GM23338 (cell line): Measurements from ENCODE around the gene TPSAB1. TPM values are rescaled to one million over a fixed set of nuclear protein-coding genes. Genes with fewer than 3 reads are reported as not detected.

ENCODE experiments used
- ATAC-seq: fragments of 200-7000 bp; cut with Tn5 transposase; 3 replicates; pipeline ENCODE4 v1.9.1; 2020
- DNase-seq: peaks from one replicate; pipeline ENCODE4 v3.0.0-alpha.2; 2015; ENCODE audit warnings: low spot score
- H2AFZ ChIP-seq: fragments of 200-600 bp; sonication (generic); 2 replicates; pipeline ENCODE4 v1.8.0; 2016; ENCODE audit warnings: antibody characterized with exemption, mild to moderate bottlenecking, moderate library complexity
- H3F3A ChIP-seq: fragments of 200-600 bp; sonication (generic); replicated peaks from 2 replicates; pipeline ENCODE4 v1.8.0; 2017; ENCODE audit warnings: antibody characterized with exemption, mixed run types, low read depth
- H3K27ac ChIP-seq: fragments of 200-600 bp; sonication (generic); 2 replicates; pipeline ENCODE4 v1.6.1; 2016; ENCODE audit warnings: low read depth
- H3K27me3 ChIP-seq: fragments of 200-600 bp; sonication (generic); 2 replicates; pipeline ENCODE4 v1.8.0; 2016; ENCODE audit warnings: mild to moderate bottlenecking, mixed run types, moderate library complexity; ENCODE audit not compliant: insufficient read depth
- H3K36me3 ChIP-seq: fragments of 200-600 bp; sonication (generic); 2 replicates; pipeline ENCODE4 v1.8.0; 2016; ENCODE audit warnings: mild to moderate bottlenecking; ENCODE audit not compliant: insufficient read depth
- H3K4me1 ChIP-seq: fragments of 200-600 bp; sonication (generic); 2 replicates; pipeline ENCODE4 v1.8.0; 2016; ENCODE audit warnings: mild to moderate bottlenecking, moderate library complexity; ENCODE audit not compliant: insufficient read depth
- H3K4me2 ChIP-seq: fragments of 200-600 bp; sonication (generic); 2 replicates; pipeline ENCODE4 v1.7.1; 2017; ENCODE audit warnings: mixed run types
- H3K4me3 ChIP-seq: fragments of 200-600 bp; sonication (generic); 2 replicates; pipeline ENCODE4 v1.6.1; 2016; ENCODE audit warnings: mixed run types
- H3K79me2 ChIP-seq: fragments of 200-600 bp; sonication (generic); replicated peaks from 2 replicates; pipeline ENCODE4 v1.8.0; 2017; ENCODE audit warnings: mild to moderate bottlenecking; ENCODE audit not compliant: insufficient read depth
- H3K9me2 ChIP-seq: fragments of 200-600 bp; sonication (generic); 2 replicates; pipeline ENCODE4 v1.8.0; 2017; ENCODE audit not compliant: insufficient read depth
- H4K20me1 ChIP-seq: fragments of 200-600 bp; sonication (generic); replicated peaks from 2 replicates; pipeline ENCODE4 v1.8.0; 2017; ENCODE audit warnings: mild to moderate bottlenecking; ENCODE audit not compliant: insufficient read depth
- H3K27ac Mint-ChIP-seq: 2 replicates; pipeline ENCODE4 v1.8.0; 2020; ENCODE audit warnings: inconsistent platforms, mild to moderate bottlenecking, moderate library complexity, mixed read lengths
- H3K27me3 Mint-ChIP-seq: 3 replicates; pipeline ENCODE4 v1.8.0; 2022; ENCODE audit warnings: low read depth, mild to moderate bottlenecking, moderate library complexity, mixed read lengths, inconsistent platforms; ENCODE audit not compliant: insufficient read depth, poor library complexity
- H3K36me3 Mint-ChIP-seq: 3 replicates; pipeline ENCODE4 v1.8.0; 2021; ENCODE audit warnings: low read depth, mild to moderate bottlenecking, inconsistent platforms, moderate library complexity, mixed read lengths
- H3K4me1 Mint-ChIP-seq: 3 replicates; pipeline ENCODE4 v1.8.0; 2020; ENCODE audit warnings: mild to moderate bottlenecking, inconsistent platforms, mixed read lengths
- H3K4me3 Mint-ChIP-seq: 3 replicates; pipeline ENCODE4 v1.8.0; 2021; ENCODE audit warnings: moderate library complexity, mild to moderate bottlenecking, inconsistent platforms, mixed read lengths
- H3K9me3 Mint-ChIP-seq: 3 replicates; pipeline ENCODE4 v1.8.0; 2020; ENCODE audit warnings: moderate library complexity, mild to moderate bottlenecking, inconsistent platforms, mixed read lengths
- POLR2AphosphoS5 ChIP-seq: IDR thresholded peaks from 2 replicates; pipeline ENCODE4 v1.6.1; 2016; ENCODE audit warnings: antibody characterized with exemption, low read depth
- STAT1 ChIP-seq: IDR thresholded peaks from one replicate; pipeline ENCODE4 v1.6.1; 2016; ENCODE audit warnings: antibody characterized with exemption; ENCODE audit not compliant: unreplicated experiment
- ZNF331 ChIP-seq: fragments of 250-450 bp; sonication (Bioruptor Pico); IDR thresholded peaks from 2 replicates; pipeline ENCODE4 v1.5.0; 2020; ENCODE audit warnings: low read depth, mild to moderate bottlenecking, moderate library complexity
- polyA plus RNA-seq: library from polyadenylated mRNA; unstranded; fragments of >200 nt; fragmentation: Nextera tagmentation; extraction: Ambion mirVana; gene quantifications from 2 replicates; pipeline ENCODE4 v1.2.1, GENCODE V29; 2016
- total RNA-seq: library from RNA; depleted of rRNA; stranded (reverse); fragments of >200 nt; shearing (Covaris generic); gene quantifications from 2 replicates; pipeline ENCODE4 v1.2.3, GENCODE V29; 2014
- TF ChIP-seq, protein P1 (sequence below), 2 experiments: fragments of 200-600 bp in 1 of 2; sonication (generic) in 1 of 2; conservative IDR thresholded peaks; 2 replicates each; pipeline versions ENCODE4 v1.5.1 to v1.6.1; 2016 to 2017; ENCODE audit warnings: antibody characterized with exemption in 2 of 2, low read depth in 2 of 2, mild to moderate bottlenecking in 2 of 2, moderate library complexity in 1 of 2
- TF ChIP-seq, protein P2 (sequence below): IDR thresholded peaks from 2 replicates; pipeline ENCODE4 v1.6.1; 2016; ENCODE audit warnings: antibody characterized with exemption

The TPSAB1 gene
- total and polyA plus RNA-seq, 2 experiments from 2014 or later = not detected

DNA sequence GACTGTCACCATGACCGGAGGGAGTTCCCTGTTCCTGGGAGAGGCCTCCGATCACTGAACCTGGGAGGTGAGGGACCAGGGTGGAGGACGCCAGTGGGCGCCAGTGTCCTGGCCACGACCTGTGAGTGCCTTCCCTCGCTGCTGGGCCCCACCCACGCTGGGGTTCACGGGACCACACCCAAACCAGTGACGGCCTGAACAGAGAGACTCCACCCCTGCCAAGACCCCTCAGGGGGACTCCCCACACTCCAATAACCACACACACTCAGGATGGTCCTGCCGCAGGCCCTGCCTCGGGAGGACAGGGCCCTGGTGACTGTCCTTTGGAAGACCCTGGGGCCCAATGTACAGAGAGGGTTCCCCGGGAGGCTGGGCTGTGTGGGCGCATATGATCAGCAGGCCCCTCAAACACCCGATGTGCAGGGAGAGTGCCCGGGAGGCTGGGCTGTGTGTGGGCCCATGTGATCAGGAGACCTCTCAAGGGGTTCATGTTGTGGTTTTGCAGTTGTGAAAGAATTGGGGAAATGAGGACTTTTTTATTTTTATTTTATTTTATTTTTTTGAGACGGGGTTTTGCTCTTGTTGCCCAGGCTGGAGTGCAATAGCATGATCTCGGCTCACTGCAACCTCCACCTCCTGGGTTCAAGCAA is 41.9 kb downstream of the TPSAB1 start:
- DNase-seq = no peak
- Histone ChIP-seq H3F3A (no peaks in the 10 kb centered on the region), H3K4me2 (no peak overlapping the region), H3K4me1 (peaks cover 13% of the 10 kb centered on the region; the same call in 1 of the 2 replicates), H3K9me2 (no peaks in the 10 kb centered on the region), H3K36me3 (no peaks in the 10 kb centered on the region), H4K20me1 (no peaks in the 10 kb centered on the region), H3K27me3 (no peaks in the 10 kb centered on the region), H3K4me3 (no peak overlapping the region), H3K27ac (no peak overlapping the region), H2AFZ (no peak overlapping the region), H3K79me2 (no peaks in the 10 kb centered on the region)
- TF ChIP-seq, protein P1, sequence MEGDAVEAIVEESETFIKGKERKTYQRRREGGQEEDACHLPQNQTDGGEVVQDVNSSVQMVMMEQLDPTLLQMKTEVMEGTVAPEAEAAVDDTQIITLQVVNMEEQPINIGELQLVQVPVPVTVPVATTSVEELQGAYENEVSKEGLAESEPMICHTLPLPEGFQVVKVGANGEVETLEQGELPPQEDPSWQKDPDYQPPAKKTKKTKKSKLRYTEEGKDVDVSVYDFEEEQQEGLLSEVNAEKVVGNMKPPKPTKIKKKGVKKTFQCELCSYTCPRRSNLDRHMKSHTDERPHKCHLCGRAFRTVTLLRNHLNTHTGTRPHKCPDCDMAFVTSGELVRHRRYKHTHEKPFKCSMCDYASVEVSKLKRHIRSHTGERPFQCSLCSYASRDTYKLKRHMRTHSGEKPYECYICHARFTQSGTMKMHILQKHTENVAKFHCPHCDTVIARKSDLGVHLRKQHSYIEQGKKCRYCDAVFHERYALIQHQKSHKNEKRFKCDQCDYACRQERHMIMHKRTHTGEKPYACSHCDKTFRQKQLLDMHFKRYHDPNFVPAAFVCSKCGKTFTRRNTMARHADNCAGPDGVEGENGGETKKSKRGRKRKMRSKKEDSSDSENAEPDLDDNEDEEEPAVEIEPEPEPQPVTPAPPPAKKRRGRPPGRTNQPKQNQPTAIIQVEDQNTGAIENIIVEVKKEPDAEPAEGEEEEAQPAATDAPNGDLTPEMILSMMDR (conservative IDR thresholded peaks at IDR 0.05; ENCODE audit: low read depth in 2 of 2) = peak; percentile 8 to 59; a peak in 2 of 4 replicates
- TF ChIP-seq, protein P2, sequence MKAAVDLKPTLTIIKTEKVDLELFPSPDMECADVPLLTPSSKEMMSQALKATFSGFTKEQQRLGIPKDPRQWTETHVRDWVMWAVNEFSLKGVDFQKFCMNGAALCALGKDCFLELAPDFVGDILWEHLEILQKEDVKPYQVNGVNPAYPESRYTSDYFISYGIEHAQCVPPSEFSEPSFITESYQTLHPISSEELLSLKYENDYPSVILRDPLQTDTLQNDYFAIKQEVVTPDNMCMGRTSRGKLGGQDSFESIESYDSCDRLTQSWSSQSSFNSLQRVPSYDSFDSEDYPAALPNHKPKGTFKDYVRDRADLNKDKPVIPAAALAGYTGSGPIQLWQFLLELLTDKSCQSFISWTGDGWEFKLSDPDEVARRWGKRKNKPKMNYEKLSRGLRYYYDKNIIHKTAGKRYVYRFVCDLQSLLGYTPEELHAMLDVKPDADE = no peak
- Mint-ChIP-seq H3K27me3 (peaks cover 17% of the 10 kb centered on the region), H3K9me3 (no peaks in the 10 kb centered on the region), H3K4me1 (peaks cover 14% of the 10 kb centered on the region), H3K4me3 (no peak overlapping the region), H3K27ac (no peak overlapping the region), H3K36me3 (no peaks in the 10 kb centered on the region)
- no peak for ATAC-seq

DNA sequence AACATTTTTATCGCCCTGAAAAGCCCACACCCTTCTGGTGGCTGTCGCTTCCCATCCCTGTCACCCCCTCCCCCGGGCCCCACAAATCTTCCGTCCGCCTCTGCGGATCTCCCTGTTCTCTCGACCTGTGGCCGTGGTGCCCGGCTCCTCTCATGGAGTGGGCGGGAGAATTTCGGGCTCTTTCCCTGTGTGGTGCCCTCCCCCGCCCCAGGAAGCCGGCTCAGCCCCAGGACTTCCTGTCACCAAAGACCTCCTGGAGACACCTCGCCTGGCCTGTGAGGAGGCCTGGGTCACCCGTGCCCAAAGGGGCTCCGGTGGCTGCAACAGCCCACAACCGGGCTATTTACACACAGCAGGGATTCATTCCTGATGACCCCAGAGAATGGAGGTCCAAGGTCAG is 42.8 kb downstream of the TPSAB1 start:
- Histone ChIP-seq H3F3A (no peaks in the 10 kb centered on the region), H4K20me1 (no peaks in the 10 kb centered on the region), H3K27ac (no peak overlapping the region), H3K4me1 (peaks cover 13% of the 10 kb centered on the region; the same call in 1 of the 2 replicates), H3K36me3 (no peaks in the 10 kb centered on the region), H3K4me2 (peak overlapping the region; percentile 60; the same call in 1 of the 2 replicates), H3K79me2 (no peaks in the 10 kb centered on the region), H3K27me3 (no peaks in the 10 kb centered on the region), H2AFZ (no peak overlapping the region; the same call in 1 of the 2 replicates), H3K9me2 (no peaks in the 10 kb centered on the region), H3K4me3 (no peak overlapping the region)
- Mint-ChIP-seq H3K9me3 (no peaks in the 10 kb centered on the region), H3K36me3 (no peaks in the 10 kb centered on the region), H3K4me1 (peaks cover 17% of the 10 kb centered on the region), H3K27ac (no peak overlapping the region), H3K27me3 (peaks cover 21% of the 10 kb centered on the region), H3K4me3 (no peak overlapping the region)
- TF ChIP-seq STAT1 = no peak
- TF ChIP-seq ZNF331 (CRISPR knock-in tag) = no peak
- TF ChIP-seq, protein P2 = 0 out of 2 replicates have a peak, but pooled peaks have one; percentile 22
- TF ChIP-seq POLR2AphosphoS5 = no peak
- ATAC-seq (no peak; the same call in 2 of the 3 replicates), DNase-seq (no peak)
